HG03108 (cell line): ENCODE measurements around the gene SLC25A17.
"Not testable (repeated sequence)": the region's sequence is repeated elsewhere in the genome, so short reads cannot be mapped to it uniquely, and the experiment has no call there.

Experiments used
- ATAC-seq: cut with Tn5 transposase; IDR thresholded peaks from one replicate; pipeline ENCODE4 v1.9.1; 2021; ENCODE audit warnings: moderate library complexity; ENCODE audit not compliant: unreplicated experiment

The SLC25A17 gene

DNA sequence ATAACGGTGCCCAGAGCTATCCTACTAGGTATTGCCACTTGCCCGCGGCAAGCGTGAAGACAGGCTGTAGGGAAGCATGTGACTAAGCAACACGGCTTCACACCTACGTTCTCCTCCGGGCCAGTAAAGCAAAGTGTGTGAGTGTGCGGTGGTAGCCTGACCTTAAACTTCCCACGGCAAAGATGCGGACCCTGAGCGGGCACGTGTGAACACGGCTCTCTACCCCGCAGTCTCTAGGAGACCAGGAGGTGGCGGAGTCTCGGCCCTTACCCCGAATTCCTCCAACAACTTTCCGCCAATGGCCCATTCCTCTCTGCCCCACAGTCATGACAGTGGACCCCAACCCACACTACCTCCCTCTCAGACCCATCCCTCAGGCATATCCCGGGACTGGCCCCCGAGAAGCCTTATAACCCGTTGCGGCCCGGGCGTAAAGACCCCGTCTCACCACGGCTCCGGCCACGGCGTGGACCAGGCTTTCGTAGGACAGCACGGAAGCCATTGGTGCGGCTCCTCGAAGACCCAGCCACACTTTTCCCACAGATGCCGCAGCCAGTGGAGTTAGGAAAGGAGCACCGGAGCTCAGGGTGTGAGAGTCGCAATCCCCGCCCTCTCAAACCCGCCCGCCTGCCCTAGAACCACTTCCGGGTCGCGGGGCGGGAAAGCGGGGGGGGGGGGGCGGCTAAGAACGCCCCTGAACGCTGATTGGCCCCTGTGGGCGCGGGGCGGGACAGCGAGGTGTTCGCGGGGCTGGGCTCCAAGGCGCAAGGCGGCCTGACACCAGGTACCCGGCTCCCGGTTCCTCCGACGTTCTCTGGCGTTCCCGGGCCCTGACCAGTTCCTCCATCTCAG is at the start of gene SLC25A17:
TSS of gene SLC25A17 (minus strand) at position 600 of the 852 bp plus-strand sequence. CDS start at position 502, 98 bp downstream.
- ATAC-seq, result peak; percentile 73

DNA sequence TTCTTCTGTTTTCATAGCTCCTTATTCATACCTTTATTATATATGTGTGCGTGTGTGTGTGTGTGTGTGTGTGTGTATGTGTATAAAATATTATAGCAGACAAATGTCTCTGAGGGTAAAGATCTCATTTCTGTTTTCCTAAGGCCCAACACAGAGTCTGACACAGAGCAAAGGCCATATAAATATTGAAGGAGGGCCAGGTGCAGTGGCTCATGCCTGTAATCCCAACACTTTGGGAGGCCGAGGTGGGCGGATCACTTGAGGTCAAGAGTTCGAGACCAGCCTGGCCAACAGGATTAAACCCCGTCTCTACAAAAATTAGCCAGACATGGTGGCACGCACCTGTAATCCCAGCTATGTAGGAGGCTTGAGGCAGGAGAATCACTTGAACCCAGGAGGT is 49.2 kb upstream of the SLC25A17 start:
- ATAC-seq, result not testable (repeated sequence)

GRCh38 chr22:40867109-40867508 is 48.0 kb upstream of the SLC25A17 start:
- no peak for ATAC-seq

GRCh38 chr22:40862537-40862936 is 43.4 kb upstream of the SLC25A17 start:
- no peak for ATAC-seq

DNA sequence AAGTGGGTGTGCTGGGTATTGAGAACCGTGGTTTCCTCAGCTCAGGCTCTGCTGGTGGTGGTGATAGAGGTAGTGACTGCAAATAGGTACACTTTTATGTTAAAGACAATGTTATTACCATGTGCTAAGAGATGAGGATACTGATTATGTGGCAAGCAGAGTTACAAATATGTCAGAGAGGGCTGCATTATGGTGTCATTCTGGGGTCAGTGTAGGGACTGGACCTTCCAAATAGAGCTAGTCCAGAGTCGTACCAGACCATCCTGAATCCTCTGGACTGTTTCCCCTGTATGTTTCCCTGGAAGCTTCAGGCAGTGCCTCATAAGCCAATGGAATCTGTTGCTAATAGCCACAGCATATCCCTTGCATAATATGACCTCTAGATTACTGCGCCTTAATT is 42.9 kb upstream of the SLC25A17 start, which contains the start of gene DNAJB7:
TSS of gene DNAJB7 (minus strand) at position 101 of the 400 bp plus-strand sequence. CDS start 119 bp downstream, outside the sequence.
- ATAC-seq, result no peak

DNA sequence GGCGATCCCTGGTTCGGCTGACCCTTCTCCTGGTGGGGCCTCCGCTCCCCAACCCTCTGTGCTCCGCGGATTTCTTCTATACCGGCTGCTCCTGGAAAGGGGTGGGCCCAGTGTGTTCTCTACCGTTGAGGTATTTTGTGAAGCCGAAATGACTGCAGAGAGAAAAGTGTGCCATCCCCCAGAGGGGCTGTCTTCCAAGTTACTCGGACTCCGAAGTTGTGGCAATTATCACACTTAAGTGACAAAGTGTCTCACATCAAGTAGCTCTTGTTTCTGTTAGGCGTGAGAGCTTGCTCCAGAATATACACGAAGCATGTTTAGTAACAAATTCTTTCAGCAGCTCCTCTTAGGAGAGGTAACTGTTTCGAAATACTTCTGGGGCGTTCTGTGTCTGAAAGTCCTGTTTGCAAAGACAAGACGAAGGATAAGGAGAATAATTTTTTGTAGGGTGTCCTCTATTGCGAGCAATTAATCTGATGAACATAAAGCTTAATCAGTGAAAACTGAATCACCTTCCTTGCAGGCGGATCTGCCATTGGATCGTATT is 38.2 kb upstream of the SLC25A17 start:
- ATAC-seq, result no peak

GRCh38 chr22:40856513-40857308 is 37.6 kb upstream of the SLC25A17 start, which contains the start of the genes ST13 and XPNPEP3:
Gene ST13, minus strand, starts transcription at chr22:40856639. Its CDS starts 99 bp downstream, at chr22:40856540.
Gene XPNPEP3, plus strand, starts transcription at chr22:40857148. Its CDS starts 34 bp downstream, at chr22:40857182.
- peak; percentile 81 for ATAC-seq

DNA sequence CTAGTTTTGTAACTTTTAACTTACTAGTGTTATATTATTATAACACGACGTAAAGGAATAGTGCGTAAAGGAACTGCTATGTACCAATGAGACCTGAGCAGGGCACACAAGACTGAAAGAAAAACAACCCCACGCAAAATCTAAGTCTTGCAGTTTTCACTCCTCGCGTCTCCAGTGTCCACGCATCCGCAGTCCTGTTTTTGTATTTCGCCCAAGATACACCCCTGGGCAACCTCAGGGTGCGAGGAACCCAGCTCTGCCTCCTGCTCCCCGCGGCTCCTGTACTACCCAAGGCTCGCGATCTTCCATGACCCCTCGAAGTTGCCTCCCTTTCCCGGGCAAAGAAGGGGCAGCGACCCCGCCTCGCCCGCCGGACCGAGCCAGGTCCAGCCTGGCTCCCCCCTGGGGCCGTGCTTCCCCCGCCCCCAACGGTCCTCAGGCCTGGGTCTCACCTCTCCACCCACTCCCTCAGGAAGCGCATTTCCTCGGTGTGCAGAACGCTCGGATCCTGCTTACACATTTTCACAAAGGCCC is 36.9 kb upstream of the SLC25A17 start:
- peak; percentile 16 for ATAC-seq

GRCh38 chr22:40855071-40855978 is 36.2 kb upstream of the SLC25A17 start:
- ATAC-seq, result no peak

GRCh38 chr22:40853961-40854360 is 34.8 kb upstream of the SLC25A17 start:
- ATAC-seq, result no peak

- ATAC-seq, result no peak
Measured at GRCh38 chr22:40853333-40853732, 34.2 kb upstream of the SLC25A17 start.

DNA sequence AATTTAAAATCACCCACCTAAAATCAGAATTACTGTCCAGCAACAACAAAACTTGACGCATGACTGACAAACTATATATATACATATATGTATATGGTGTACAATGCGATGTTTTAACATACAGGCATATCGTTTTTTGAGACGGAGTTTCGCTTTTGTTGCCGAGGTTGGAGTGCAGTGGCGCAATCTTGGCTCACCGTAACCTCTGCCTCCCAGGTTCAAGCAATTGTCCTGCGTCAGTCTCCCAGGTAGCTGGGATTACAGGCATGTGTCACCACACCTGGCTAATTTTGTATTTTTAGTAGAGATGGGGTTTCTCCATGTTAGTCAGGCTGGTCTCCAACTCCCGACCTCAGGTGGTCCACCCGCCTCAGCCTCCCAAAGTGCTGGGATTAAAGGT is 26.7 kb upstream of the SLC25A17 start:
- not testable (repeated sequence) for ATAC-seq

DNA sequence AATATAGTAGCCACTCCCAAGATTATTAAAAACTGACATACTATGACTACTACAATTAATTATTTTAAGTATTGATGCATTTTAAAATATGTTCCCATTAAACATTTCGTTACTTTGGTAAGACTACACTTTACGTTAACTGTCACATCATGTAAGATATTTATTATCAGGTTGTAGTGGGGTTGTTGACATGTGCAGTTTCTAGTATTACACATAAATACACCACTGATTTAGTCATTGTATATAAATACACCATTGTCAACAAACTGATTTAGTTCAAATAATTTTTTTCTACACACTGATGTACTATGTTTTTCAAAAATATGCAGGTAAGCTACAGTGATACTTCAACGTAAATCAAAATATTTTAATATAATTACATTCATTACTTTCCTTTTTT is 25.8 kb upstream of the SLC25A17 start:
- ATAC-seq, result no peak

GRCh38 chr22:40838486-40838885 is 19.3 kb upstream of the SLC25A17 start:
- no peak for ATAC-seq

- ATAC-seq, result no peak
Measured at GRCh38 chr22:40834619-40835018, 15.5 kb upstream of the SLC25A17 start.

GRCh38 chr22:40829131-40829530 is 10.0 kb upstream of the SLC25A17 start:
- ATAC-seq, result no peak

DNA sequence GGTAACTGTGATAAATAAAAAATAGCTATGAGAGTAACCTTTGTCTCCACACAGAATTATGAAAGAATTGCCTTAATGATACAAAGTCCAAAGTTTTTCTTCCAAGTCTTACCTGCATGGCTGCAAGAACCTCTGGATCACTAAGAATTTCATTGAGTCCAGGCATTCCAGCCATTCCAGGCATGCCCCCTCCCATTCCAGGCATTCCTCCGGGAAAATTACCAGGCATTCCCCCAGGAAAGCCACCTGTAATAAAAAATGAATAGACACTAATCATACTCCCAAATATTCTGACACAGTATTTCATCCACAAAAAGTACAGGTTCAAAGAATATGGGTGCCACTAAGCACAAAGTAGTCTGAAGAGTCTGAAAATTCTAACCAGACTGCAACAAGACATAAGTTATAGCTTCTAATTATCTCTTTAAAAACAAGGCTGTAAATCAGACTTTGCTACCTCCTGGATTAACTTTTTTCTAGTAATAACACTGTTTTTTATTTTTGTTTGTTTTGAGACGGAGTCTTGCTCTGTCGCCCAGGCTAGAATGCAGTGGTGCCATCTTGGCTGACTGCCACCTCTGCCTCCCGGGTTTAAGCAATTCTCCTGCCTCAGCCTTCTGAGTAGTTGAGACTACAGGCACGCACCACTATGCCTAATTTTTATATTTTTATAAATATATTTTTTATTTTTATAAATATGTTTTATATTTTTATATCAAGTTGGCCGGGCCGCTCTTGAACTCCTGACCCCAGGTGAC is 8.0 kb upstream of the SLC25A17 start:
- no peak for ATAC-seq

DNA sequence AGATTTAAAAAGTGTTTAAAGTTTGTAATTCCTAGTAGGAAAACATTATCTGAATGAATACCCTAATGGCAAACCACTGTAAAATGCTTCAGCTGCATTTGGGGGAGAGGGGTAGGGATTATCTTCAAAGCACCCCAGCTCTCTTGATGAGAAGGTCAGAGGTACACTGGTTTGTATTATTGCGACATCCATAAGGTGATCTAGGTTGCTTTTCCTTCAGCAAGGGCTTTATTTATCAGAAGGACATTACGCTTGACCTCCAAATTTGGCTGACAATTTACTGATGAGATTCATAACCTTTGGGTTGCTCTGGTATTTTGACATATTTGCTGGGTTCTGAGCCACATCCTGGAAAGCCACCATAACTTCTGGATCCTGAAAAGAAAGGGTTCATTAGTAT is 7.1 kb upstream of the SLC25A17 start:
- not testable (repeated sequence) for ATAC-seq

DNA sequence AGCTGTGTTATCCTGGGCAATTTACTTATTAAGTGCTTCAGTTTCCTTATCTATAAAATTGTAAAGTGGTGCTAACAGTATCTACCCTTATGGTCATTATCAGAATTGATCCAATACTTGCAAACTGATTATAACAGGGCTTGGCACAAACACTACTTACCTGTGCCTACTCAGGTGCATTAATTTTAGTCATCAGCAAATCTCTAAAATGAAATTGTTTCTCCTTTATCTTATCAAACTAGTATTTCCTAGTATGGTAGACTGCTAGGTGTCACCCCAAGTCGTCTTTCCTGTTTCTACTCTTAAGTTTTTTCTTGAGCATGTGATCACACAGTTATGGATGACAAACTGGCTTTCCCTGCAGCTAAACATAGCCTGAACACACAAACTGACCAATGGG is 4.3 kb upstream of the SLC25A17 start:
- ATAC-seq, result no peak
